ENCODE data around the gene MAS1L.
"Not testable (repeated sequence)": the region's sequence is repeated elsewhere in the genome, so short reads cannot be mapped to it uniquely, and the experiment has no call there.

MAS1L gene

DNA sequence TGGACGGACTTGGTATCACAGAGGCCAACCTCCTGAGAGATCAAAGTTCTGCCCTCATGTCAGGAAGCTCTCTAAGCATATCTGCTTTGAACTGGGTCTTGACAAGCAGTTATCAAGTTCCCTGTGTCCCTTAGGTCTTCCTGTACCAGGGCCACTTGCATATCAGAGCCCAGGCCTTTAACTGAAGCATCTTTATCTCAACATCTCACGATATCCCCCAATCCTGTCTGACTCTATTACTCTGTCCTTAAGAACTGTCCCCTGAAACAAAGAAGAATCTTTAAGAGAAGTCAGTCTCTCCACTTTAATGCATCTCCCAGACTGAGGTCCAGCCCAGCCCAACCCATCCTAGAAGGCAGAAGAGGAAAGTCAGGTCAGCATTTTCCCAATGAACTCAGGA, 8.2 kb downstream of the MAS1L start:
- no peak for DNase-seq (ENCODE audit: low read depth)

- DNase-seq (ENCODE audit: low read depth): no peak
Observed at GRCh38 chr6:29478740-29479139, 9.0 kb downstream of the MAS1L start.

DNA sequence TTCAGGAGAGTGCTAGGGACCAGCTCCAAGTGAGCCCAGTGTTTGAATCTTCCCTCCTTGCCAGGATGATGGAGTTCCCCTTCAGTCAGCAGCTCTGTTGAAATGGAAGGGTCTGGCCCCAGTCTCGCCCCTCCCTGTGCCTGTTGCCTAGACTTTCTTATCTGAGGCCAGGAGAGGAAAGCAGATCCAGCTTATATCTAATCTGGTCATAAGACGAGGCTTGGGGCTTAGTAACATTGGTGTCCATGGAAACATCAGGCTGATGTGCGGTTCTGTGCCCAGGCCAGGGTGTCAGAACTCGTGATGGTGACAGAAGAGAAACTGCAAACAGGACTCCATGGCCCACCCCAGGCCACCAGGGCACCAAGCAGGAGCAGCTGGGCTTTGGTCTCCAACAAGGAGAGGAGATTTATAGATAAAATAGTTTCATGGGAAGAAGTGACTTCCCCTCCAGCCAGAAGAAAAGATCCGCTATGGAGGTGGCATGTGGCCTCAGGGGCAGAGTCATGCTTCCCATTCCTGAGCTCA, 9.8 kb downstream of the MAS1L start:
- no peak for DNase-seq (ENCODE audit: low read depth)

GRCh38 chr6:29474996-29475395, 12.8 kb downstream of the MAS1L start:
- DNase-seq (ENCODE audit: low read depth): no peak

GRCh38 chr6:29466241-29466640, 21.5 kb downstream of the MAS1L start:
- DNase-seq (ENCODE audit: low read depth): no peak

GRCh38 chr6:29465801-29466200, 22.0 kb downstream of the MAS1L start:
- no peak for DNase-seq (ENCODE audit: low read depth)

DNA sequence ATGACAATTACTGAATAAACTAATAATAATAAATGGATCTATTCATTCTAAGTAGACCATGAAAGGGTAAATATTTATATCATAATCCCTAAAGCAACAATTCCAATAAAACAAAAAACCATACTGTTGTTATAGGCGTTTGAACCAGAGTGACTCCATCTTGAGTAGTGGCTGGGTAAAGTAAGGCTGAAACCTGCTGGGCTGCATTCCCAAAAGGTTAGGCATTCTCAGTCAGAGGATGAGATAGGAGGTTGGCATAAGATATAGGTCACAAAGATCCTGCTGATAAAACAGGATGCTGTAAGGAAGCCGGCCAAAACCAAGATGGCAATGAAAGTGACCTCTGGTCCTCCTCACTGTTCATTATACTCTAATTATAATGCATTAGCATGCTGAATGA, 22.5 kb downstream of the MAS1L start:
- no peak for DNase-seq (ENCODE audit: low read depth)

GRCh38 chr6:29462022-29462421, 25.7 kb downstream of the MAS1L start:
- DNase-seq (ENCODE audit: low read depth): no peak

DNA sequence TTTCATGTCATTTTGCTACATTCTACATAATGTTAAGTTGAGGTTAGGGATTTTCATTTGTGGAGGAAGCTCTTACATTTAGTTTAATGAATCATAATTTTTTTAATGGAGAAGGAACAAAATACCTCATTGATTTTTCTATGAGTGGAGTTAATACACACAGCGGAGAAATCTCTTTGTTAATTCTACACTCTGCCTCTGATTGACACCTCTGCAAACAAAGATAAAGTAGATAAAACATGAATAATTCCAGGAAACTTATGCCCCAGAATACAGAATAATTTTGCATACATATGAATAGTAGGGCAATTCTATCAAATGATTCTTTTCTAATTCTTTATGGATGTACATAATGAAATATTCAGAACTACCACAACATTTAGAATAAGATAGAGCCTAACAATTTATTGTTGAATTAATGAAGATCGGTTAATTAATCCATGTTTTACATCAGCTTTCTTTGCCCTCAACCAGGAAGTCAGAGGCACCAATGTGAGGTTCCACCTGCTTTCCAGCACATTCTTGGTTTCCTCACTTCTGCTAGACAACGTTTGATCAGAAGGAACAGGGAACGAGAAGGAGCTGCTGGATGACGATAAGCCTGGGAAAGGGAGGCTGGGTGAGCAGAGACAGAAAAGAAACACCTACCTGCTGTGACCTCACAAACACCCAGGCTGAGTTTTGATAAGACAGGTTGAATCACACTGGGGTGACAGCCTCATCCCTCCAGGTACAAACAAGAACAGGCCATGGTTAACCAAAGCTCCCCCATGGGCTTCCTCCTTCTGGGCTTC, 26.5 kb downstream of the MAS1L start:
- DNase-seq (ENCODE audit: low read depth): no peak

DNA sequence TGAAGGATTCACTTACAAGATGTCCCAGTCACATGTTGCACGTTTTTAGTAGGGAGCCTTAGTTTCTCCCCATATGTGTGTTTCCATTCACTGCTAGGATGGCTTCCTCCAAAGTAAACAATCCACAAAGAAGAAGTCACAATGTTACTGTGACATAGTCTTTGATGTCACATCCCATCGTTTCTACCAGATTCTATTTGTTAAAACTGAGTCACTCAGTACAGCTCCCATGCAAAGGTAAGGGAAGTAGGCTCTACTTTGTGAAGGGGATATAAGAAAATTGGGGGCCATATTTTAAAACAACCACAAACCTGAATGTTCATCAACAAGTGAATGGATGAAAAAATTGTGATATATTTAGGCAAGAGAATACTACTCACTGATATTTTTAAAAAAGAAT, 30.8 kb downstream of the MAS1L start, which contains the start of the genes OR11A1 and OR2H1:
OR11A1 (minus strand) TSS at position 101 of the 400 bp plus-strand sequence. CDS start 29,430 bp downstream, outside the sequence.
OR2H1 (plus strand) TSS at position 185 of the 400 bp plus-strand sequence. CDS start 4,615 bp downstream, outside the sequence.
- DNase-seq (ENCODE audit: low read depth): no peak

DNA sequence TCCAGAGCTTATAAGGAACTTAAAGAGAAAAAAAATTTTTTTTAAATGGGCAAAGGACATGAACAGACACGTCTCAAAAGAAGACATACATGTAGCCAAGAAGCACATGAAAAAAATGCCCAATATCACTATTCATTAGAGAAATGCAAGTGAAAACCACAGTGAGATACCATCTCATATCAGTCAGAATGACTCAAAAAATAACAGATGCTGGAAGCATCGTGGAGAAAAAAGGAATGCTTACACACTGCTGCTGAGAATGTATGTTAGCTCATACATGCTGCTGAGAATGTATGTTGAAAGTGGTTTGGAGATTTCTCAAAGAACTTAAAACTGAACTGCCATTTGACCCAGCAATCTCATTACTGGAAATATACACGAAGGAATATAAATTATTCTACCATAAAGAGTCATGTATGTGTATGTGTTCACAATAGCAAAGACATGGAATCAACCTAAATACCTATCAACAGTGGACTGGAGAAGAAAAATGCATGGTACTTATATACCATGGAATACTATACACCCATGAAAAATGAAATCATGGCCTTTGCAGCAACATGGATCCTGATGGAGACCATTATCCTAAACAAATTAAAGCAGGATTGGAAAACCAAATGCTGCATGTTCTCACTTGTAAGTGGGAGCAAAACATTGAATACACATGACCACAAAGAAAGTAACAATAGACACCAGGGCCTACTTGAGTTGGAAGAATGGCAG, 36.1 kb downstream of the MAS1L start:
- DNase-seq (ENCODE audit: low read depth): no peak

GRCh38 chr6:29447670-29448069, 40.1 kb downstream of the MAS1L start:
- DNase-seq (ENCODE audit: low read depth): no peak

GRCh38 chr6:29444031-29444430, 43.7 kb downstream of the MAS1L start:
- not testable (repeated sequence) for DNase-seq (ENCODE audit: low read depth)

GRCh38 chr6:29442719-29443118, 45.0 kb downstream of the MAS1L start:
- no peak for DNase-seq (ENCODE audit: low read depth)

GRCh38 chr6:29439006-29439405, 48.8 kb downstream of the MAS1L start, which contains the start of gene OR10C1:
OR10C1 (plus strand) TSS chr6:29439306; CDS start chr6:29440016, 710 bp downstream.
- DNase-seq (ENCODE audit: low read depth): no peak

GRCh38 chr6:29436730-29437129, 51.0 kb downstream of the MAS1L start:
- not testable (repeated sequence) for DNase-seq (ENCODE audit: low read depth)

Data from stimulated activated CD8-positive, alpha-beta memory T cell treated with anti-CD3 and anti-CD28 coated beads, Interleukin-15, amount 100 ng/mL, for 24 hours (primary cell).